Kidney (tissue), 14 donors: ENCODE measurements around the gene CLCNKB. TPM values are rescaled to one million over a fixed set of nuclear protein-coding genes. Genes with fewer than 3 reads are reported as not detected.
A peak's percentile ranks its signal among the peaks of the same experiment; 100 is the strongest.

Experiments
- DNase-seq, 5 donors: peaks; one replicate each; pipeline ENCODE4 v3.0.0-alpha.2; 2013 to 2020
- FAIRE-seq: peaks from 2 replicates; lab custom pipeline; 2012; peaks lifted over from hg19 to GRCh38; lab: Jason Lieb, UNC
- H3K27ac ChIP-seq, 2 donors: one replicate each; pipeline ENCODE4 v1.7.0; 2013; ENCODE audit warnings: low read depth in 2 of 2, low read length in 2 of 2, inconsistent platforms in 1 of 2
- H3K27me3 ChIP-seq: one replicate; pipeline ENCODE4 v1.7.1; 2013; ENCODE audit warnings: low read length, inconsistent platforms; ENCODE audit not compliant: control insufficient read depth, insufficient read depth
- H3K36me3 ChIP-seq, 3 donors: one replicate each; pipeline versions ENCODE4 v1.7.0 to v1.7.1; 2013; ENCODE audit warnings: low read length in 3 of 3, control low read depth in 1 of 3, inconsistent platforms in 1 of 3; ENCODE audit not compliant: insufficient read depth in 3 of 3, control insufficient read depth in 2 of 3
- H3K4me1 ChIP-seq, 3 donors: one replicate each; pipeline versions ENCODE4 v1.7.0 to v1.7.1; 2013; ENCODE audit warnings: low read length in 3 of 3, inconsistent platforms in 1 of 3, low read depth in 1 of 3; ENCODE audit not compliant: control insufficient read depth in 2 of 3, insufficient read depth in 2 of 3
- H3K4me3 ChIP-seq, 3 donors: one replicate each; pipeline versions ENCODE4 v1.7.0 to v1.8.1; 2013; ENCODE audit warnings: low read length in 3 of 3, control low read depth in 1 of 3, inconsistent platforms in 1 of 3
- H3K9ac ChIP-seq, 3 donors: one replicate each; pipeline versions ENCODE4 v1.7.0 to v1.7.1; 2013; ENCODE audit warnings: low read length in 3 of 3, control low read depth in 1 of 3, inconsistent platforms in 1 of 3
- H3K9me3 ChIP-seq, 3 donors: one replicate each; pipeline versions ENCODE4 v1.7.0 to v1.7.1; 2013; ENCODE audit warnings: low read length in 3 of 3, control low read depth in 1 of 3, inconsistent platforms in 1 of 3; ENCODE audit not compliant: control insufficient read depth in 2 of 3, insufficient read depth in 1 of 3
- CTCF ChIP-seq: IDR thresholded peaks from 3 replicates; pipeline ENCODE4 v1.5.1; 2012; ENCODE audit warnings: mild to moderate bottlenecking, moderate library complexity, borderline replicate concordance; ENCODE audit not compliant: insufficient read depth; ENCODE audit errors: extremely low read depth
- intact Hi-C: fragments of 100-400 bp; cut with DNase I; formaldehyde crosslinking; loops from one replicate; pipeline ENCODE4 v1.11.1; 2022
- polyA plus RNA-seq: library from polyadenylated mRNA; stranded (reverse); fragments of 350-450 nt; fragmentation: Illumina TruSeq; extraction: RNeasy Lipid Tissue Mini Kit (QIAGEN cat#74804); gene quantifications from one replicate; pipeline ENCODE4 v1.2.3, GENCODE V29; 2014; ENCODE audit warnings: low read depth, low replicate concordance; ENCODE audit not compliant: insufficient read depth
- total RNA-seq: library from RNA; stranded (reverse); fragmentation: NEBNext Ultra II Directional; extraction: Animal tissue kit (Norgen Biotek cat#: 25700); gene quantifications from one replicate; pipeline ENCODE4 v1.2.1, GENCODE V29; 2021
- donor health status: control.
- donor health status: control.
- donor health status: control.
- donor health status: control.
- donor health status: control.
- donor health status: DM: yes; HTN: yes; CAD: no.
- donor health status: Normal renal cell carcinoma (clear cell type).

Gene CLCNKB
- total and polyA plus RNA-seq, 2 donors from 2014 or later, result 60.6 to 519 TPM

GRCh38 chr1:16010837-16011236, 32.7 kb upstream of the CLCNKB start:
- no peaks in the 10 kb centered on the region for H3K36me3 ChIP-seq
- no peak overlapping the region for H3K9ac ChIP-seq
- no peak for TF ChIP-seq CTCF
- H3K4me1 ChIP-seq, result peaks cover 0 to 22% (median 17%) of the 10 kb centered on the region in 3 donors
- intact Hi-C loops, result no loop called here
- H3K4me3 ChIP-seq, result no peak overlapping the region
- H3K27me3 ChIP-seq, result no peaks in the 10 kb centered on the region
- H3K27ac ChIP-seq, result no peak overlapping the region
- no peak for FAIRE-seq
- H3K9me3 ChIP-seq, result no peaks in the 10 kb centered on the region
- no peak for DNase-seq

- H3K4me1 ChIP-seq, result peaks cover 0 to 24% (median 17%) of the 10 kb centered on the region in 3 donors
- no peaks in the 10 kb centered on the region for H3K27me3 ChIP-seq
- peak overlapping the region; percentile 92 to 95 for H3K27ac ChIP-seq
- no peak for TF ChIP-seq CTCF
- no peaks in the 10 kb centered on the region for H3K36me3 ChIP-seq
- DNase-seq (no peak), FAIRE-seq (no peak)
- peak overlapping the region in 1 of 3 donors; percentile 21 for H3K4me3 ChIP-seq
- no peaks in the 10 kb centered on the region for H3K9me3 ChIP-seq
- intact Hi-C loops, result no loop called here
- peak overlapping the region in 1 of 3 donors; percentile 29 for H3K9ac ChIP-seq
Observed at GRCh38 chr1:16011936-16012589, 31.5 kb upstream of the CLCNKB start.

GRCh38 chr1:16012590-16013219, 30.9 kb upstream of the CLCNKB start:
- DNase-seq, result peak; percentile 69 to 94 (median 87)
- FAIRE-seq, result no peak
- H3K36me3 ChIP-seq, result no peaks in the 10 kb centered on the region
- peak overlapping the region in 1 of 3 donors; percentile 29 for H3K9ac ChIP-seq
- peak overlapping the region in 2 of 3 donors; percentile 21 to 26 for H3K4me3 ChIP-seq
- TF ChIP-seq CTCF, result no peak
- no peaks in the 10 kb centered on the region for H3K9me3 ChIP-seq
- peak overlapping the region; percentile 92 to 95 for H3K27ac ChIP-seq
- no peaks in the 10 kb centered on the region for H3K27me3 ChIP-seq
- peaks cover 0 to 31% (median 17%) of the 10 kb centered on the region in 3 donors for H3K4me1 ChIP-seq
- intact Hi-C loops, result no loop called here
